Measurements from ENCODE around the gene CEP295NL. TPM values are rescaled to one million over a fixed set of nuclear protein-coding genes. Genes with fewer than 3 reads are reported as not detected.

CEP295NL gene
- total RNA-seq, 1 donor from 2014 or later: 1.6 TPM

DNA sequence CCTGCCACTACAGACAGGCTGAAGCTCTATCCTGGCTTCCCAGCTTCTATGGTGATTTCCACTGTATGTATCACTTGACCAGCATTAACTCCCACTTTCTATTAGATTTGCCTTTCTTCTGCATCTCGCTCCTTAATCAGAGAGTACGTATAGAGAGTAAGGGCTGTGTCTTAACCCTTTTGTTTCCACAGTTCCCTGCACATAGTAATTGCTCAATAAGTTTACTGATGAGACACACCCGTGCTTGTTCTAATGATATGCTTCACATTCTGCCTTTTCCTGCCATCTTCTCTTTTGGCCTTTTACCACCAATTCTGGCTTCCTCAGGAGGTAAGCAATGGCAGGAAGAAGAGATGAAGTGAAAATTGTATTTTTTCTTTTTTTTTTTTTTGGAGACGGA lies 41.8 kb downstream of the CEP295NL start:
- Histone ChIP-seq H3K27ac (ENCODE audit: low read depth, low read length) (peak overlapping the region; percentile 70), H3K27me3 (ENCODE audit: control insufficient read depth in 3 of 3, insufficient read depth in 3 of 3, low read length in 3 of 3) (no peaks in the 10 kb centered on the region), H3K4me3 (ENCODE audit: low read length in 3 of 3) (no peak overlapping the region), H3K9me3 (ENCODE audit: control insufficient read depth in 3 of 3, low read length in 3 of 3) (no peaks in the 10 kb centered on the region), H3K4me1 (ENCODE audit: control insufficient read depth in 3 of 3, insufficient read depth in 3 of 3, low read length in 3 of 3) (peaks cover 6 to 14% (median 12%) of the 10 kb centered on the region in 3 donors), H3K36me3 (ENCODE audit: control insufficient read depth in 3 of 3, insufficient read depth in 3 of 3, low read length in 3 of 3) (peaks cover 0 to 10% (median 0%) of the 10 kb centered on the region in 3 donors), H3K9ac (ENCODE audit: low read depth in 1 of 3, low read length in 3 of 3) (no peak overlapping the region)

DNA sequence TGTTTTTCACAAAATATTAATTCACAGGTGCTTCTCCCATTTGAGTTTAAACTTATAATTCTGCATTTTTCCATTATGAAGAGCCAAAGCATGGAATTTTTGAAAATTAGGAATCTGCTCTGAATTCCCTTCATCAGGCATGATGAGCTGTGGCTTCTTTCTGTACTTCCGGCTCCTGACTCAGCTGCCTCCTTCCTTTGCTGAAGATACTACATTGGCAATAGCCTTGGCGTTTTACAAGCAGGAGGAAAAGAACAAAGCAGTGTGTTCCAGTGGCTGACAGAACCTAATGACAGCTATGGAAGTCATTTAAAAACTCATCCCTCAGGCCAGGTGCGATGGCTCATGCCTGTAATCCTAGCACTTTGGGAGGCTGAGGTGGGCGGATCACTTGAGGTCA lies 44.0 kb downstream of the CEP295NL start:
- no peaks in the 10 kb centered on the region for H3K9me3 ChIP-seq (ENCODE audit: control insufficient read depth in 3 of 3, low read length in 3 of 3)
- no peak overlapping the region for H3K27ac ChIP-seq (ENCODE audit: low read depth, low read length)
- peaks cover 3 to 12% (median 3%) of the 10 kb centered on the region in 3 donors for H3K36me3 ChIP-seq (ENCODE audit: control insufficient read depth in 3 of 3, insufficient read depth in 3 of 3, low read length in 3 of 3)
- H3K4me3 ChIP-seq (ENCODE audit: low read length in 3 of 3): no peak overlapping the region
- no peak overlapping the region for H3K9ac ChIP-seq (ENCODE audit: low read depth in 1 of 3, low read length in 3 of 3)
- peaks cover 3 to 7% (median 5%) of the 10 kb centered on the region in 3 donors for H3K4me1 ChIP-seq (ENCODE audit: control insufficient read depth in 3 of 3, insufficient read depth in 3 of 3, low read length in 3 of 3)
- H3K27me3 ChIP-seq (ENCODE audit: control insufficient read depth in 3 of 3, insufficient read depth in 3 of 3, low read length in 3 of 3): no peaks in the 10 kb centered on the region

DNA sequence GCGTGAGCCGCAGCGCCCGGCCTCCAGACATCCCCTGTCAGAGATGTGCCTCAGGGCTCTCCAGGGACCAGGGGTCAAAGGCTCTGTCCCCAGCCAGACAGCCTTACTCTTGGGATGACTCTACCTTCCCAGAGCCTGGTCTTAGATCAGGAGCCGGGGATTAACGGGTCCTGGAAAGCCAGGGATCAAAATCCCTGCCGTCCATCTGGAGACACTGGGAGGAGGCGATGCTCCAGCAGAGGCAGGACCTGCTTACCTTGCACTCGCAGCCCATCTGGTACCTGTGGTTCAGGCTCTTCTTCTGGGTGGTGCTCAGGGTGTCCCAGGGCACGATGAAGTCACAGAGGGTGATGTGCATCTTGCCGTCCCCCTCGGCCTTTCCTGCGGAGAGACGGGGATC lies 45.7 kb downstream of the CEP295NL start:
- peaks cover 3 to 17% (median 5%) of the 10 kb centered on the region in 3 donors for H3K36me3 ChIP-seq (ENCODE audit: control insufficient read depth in 3 of 3, insufficient read depth in 3 of 3, low read length in 3 of 3)
- no peaks in the 10 kb centered on the region for H3K27me3 ChIP-seq (ENCODE audit: control insufficient read depth in 3 of 3, insufficient read depth in 3 of 3, low read length in 3 of 3)
- H3K27ac ChIP-seq (ENCODE audit: low read depth, low read length): no peak overlapping the region
- no peak overlapping the region for H3K4me3 ChIP-seq (ENCODE audit: low read length in 3 of 3)
- peaks cover 1 to 6% (median 3%) of the 10 kb centered on the region in 3 donors for H3K4me1 ChIP-seq (ENCODE audit: control insufficient read depth in 3 of 3, insufficient read depth in 3 of 3, low read length in 3 of 3)
- H3K9me3 ChIP-seq (ENCODE audit: control insufficient read depth in 3 of 3, low read length in 3 of 3): no peaks in the 10 kb centered on the region
- no peak overlapping the region for H3K9ac ChIP-seq (ENCODE audit: low read depth in 1 of 3, low read length in 3 of 3)

DNA sequence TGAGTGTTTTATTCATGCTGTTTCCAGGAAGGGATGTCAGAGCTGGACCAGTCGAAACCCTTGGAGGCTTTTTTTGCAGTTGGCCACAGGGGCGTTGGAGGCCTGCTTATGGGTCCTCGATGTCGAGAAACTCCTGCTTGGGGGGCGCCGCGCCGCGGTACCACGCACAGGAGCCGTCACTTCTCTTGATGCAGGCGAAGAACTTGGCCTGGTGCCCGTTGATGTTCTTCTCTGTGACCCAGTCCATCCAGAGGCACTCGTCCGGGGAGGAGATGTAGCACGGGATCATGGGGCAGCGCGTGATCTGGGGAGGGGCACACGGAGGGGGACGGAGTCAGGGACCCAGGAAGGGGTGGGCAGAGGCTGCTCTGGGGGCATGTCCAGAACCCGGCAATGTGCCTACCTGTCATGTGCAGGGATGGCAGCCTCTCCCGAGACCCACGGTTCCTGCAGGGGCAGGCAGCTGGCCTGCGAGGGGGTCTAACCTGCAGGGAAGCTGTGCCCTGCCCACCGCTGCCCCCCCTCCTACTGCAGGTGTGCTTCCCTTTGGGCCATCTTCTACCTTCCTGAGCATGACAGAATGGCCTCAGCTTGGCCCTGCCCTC lies 47.3 kb downstream of the CEP295NL start:
- H3K27me3 ChIP-seq (ENCODE audit: control insufficient read depth in 3 of 3, insufficient read depth in 3 of 3, low read length in 3 of 3): no peaks in the 10 kb centered on the region
- no peaks in the 10 kb centered on the region for H3K9me3 ChIP-seq (ENCODE audit: control insufficient read depth in 3 of 3, low read length in 3 of 3)
- H3K9ac ChIP-seq (ENCODE audit: low read depth in 1 of 3, low read length in 3 of 3): no peak overlapping the region
- H3K4me3 ChIP-seq (ENCODE audit: low read length in 3 of 3): no peak overlapping the region
- no peak overlapping the region for H3K27ac ChIP-seq (ENCODE audit: low read depth, low read length)
- H3K4me1 ChIP-seq (ENCODE audit: control insufficient read depth in 3 of 3, insufficient read depth in 3 of 3, low read length in 3 of 3): no peaks in the 10 kb centered on the region
- peaks cover 3 to 17% (median 5%) of the 10 kb centered on the region in 3 donors for H3K36me3 ChIP-seq (ENCODE audit: control insufficient read depth in 3 of 3, insufficient read depth in 3 of 3, low read length in 3 of 3)

DNA sequence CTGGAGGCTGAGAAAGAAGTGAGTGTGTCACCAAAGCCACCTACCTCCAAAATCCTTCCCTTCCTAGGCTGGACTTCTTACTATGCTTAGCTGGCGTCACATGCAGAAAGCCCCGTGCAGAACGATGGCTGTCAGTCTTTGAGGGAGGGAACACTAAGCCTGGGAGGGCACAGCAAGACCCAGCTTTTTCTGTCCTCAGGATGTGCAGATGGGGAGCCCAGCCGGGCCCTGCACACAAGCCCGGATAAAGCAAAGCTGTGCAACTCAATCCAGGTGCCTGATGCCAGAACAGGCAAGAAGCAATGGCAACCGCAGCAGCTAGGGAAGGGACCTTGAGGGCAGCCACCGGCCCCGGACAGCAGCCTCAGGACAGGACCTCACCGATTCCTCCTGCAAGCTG lies 48.5 kb downstream of the CEP295NL start:
- Histone ChIP-seq H3K4me3 (ENCODE audit: low read length in 3 of 3) (no peak overlapping the region), H3K9me3 (ENCODE audit: control insufficient read depth in 3 of 3, low read length in 3 of 3) (no peaks in the 10 kb centered on the region), H3K27me3 (ENCODE audit: control insufficient read depth in 3 of 3, insufficient read depth in 3 of 3, low read length in 3 of 3) (no peaks in the 10 kb centered on the region), H3K36me3 (ENCODE audit: control insufficient read depth in 3 of 3, insufficient read depth in 3 of 3, low read length in 3 of 3) (peaks cover 3 to 17% (median 5%) of the 10 kb centered on the region in 3 donors), H3K4me1 (ENCODE audit: control insufficient read depth in 3 of 3, insufficient read depth in 3 of 3, low read length in 3 of 3) (no peaks in the 10 kb centered on the region), H3K27ac (ENCODE audit: low read depth, low read length) (no peak overlapping the region), H3K9ac (ENCODE audit: low read depth in 1 of 3, low read length in 3 of 3) (no peak overlapping the region)

DNA sequence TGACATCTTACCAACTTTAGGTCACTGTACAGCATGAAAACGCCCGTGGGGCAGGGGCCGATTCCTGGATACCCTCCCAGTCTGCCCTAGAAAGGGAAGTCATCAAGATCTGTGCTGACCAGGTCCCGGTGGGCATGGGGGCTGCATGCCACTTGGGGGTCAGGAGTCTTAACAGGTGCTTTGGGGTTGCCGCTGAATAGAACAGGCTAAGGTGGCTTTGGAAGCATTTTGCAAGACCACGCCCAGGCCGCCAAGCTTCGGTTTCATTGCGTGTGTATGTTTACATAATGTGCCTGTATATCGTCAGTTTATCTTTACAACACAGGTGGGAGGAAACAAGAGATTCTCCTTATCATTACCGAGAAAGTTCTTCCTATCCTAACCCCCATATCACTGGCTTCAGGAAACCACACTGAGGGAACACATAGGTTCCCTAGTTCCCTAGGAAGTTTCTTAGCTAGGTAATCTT lies 49.0 kb downstream of the CEP295NL start:
- Histone ChIP-seq H3K9me3 (ENCODE audit: control insufficient read depth in 3 of 3, low read length in 3 of 3) (no peaks in the 10 kb centered on the region), H3K27me3 (ENCODE audit: control insufficient read depth in 3 of 3, insufficient read depth in 3 of 3, low read length in 3 of 3) (no peaks in the 10 kb centered on the region), H3K27ac (ENCODE audit: low read depth, low read length) (no peak overlapping the region), H3K4me3 (ENCODE audit: low read length in 3 of 3) (no peak overlapping the region), H3K4me1 (ENCODE audit: control insufficient read depth in 3 of 3, insufficient read depth in 3 of 3, low read length in 3 of 3) (no peaks in the 10 kb centered on the region), H3K9ac (ENCODE audit: low read depth in 1 of 3, low read length in 3 of 3) (no peak overlapping the region), H3K36me3 (ENCODE audit: control insufficient read depth in 3 of 3, insufficient read depth in 3 of 3, low read length in 3 of 3) (peaks cover 3 to 17% (median 5%) of the 10 kb centered on the region in 3 donors)

DNA sequence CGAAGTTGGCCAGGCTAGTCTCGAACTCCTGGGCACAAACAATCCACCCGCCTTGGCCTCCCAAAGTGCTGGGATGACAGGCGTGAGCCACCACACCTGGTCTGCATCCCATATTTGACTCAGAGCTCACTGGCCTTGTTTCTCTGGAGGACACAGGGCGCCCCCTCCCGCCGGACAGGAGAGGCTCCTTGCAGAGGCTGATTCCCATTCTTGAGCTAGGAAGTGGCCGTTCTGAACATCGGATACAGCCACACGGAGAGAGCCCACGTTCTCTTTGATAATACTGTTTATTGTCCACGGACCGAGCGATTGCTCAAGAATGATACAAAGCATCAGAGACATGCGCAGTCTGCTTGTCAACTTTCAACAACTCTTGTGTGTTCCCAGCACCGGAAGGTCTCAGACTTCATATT lies 50.3 kb downstream of the CEP295NL start:
- no peak overlapping the region for H3K9ac ChIP-seq (ENCODE audit: low read depth in 1 of 3, low read length in 3 of 3)
- no peak overlapping the region for H3K4me3 ChIP-seq (ENCODE audit: low read length in 3 of 3)
- no peak overlapping the region for H3K27ac ChIP-seq (ENCODE audit: low read depth, low read length)
- no peaks in the 10 kb centered on the region for H3K9me3 ChIP-seq (ENCODE audit: control insufficient read depth in 3 of 3, low read length in 3 of 3)
- peaks cover 3 to 17% (median 5%) of the 10 kb centered on the region in 3 donors for H3K36me3 ChIP-seq (ENCODE audit: control insufficient read depth in 3 of 3, insufficient read depth in 3 of 3, low read length in 3 of 3)
- H3K27me3 ChIP-seq (ENCODE audit: control insufficient read depth in 3 of 3, insufficient read depth in 3 of 3, low read length in 3 of 3): no peaks in the 10 kb centered on the region
- no peaks in the 10 kb centered on the region for H3K4me1 ChIP-seq (ENCODE audit: control insufficient read depth in 3 of 3, insufficient read depth in 3 of 3, low read length in 3 of 3)

DNA sequence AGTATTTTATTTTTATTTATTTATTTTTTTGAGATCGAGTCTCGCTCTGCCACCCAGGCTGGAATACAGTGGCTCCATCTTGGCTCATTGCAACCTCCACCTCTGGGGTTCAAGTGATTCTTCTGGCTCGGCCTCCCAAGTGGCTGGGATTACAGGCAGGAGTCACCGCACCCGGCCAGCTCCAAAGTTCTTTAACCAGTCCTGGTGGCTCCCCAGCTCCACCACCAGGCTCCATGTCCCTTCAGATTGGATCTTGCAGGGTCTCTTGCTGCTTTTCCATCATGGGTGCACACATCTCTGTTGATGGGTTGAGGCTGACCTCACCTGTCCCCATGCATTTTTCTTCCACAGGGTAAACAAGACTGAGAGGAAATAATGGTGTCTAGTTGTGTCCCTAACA lies 54.0 kb downstream of the CEP295NL start:
- H3K9ac ChIP-seq (ENCODE audit: low read depth in 1 of 3, low read length in 3 of 3): no peak overlapping the region
- H3K27ac ChIP-seq (ENCODE audit: low read depth, low read length): no peak overlapping the region
- no peak overlapping the region for H3K4me3 ChIP-seq (ENCODE audit: low read length in 3 of 3)
- H3K4me1 ChIP-seq (ENCODE audit: control insufficient read depth in 3 of 3, insufficient read depth in 3 of 3, low read length in 3 of 3): no peaks in the 10 kb centered on the region
- H3K9me3 ChIP-seq (ENCODE audit: control insufficient read depth in 3 of 3, low read length in 3 of 3): no peaks in the 10 kb centered on the region
- H3K36me3 ChIP-seq (ENCODE audit: control insufficient read depth in 3 of 3, insufficient read depth in 3 of 3, low read length in 3 of 3): peaks cover 0 to 6% (median 2%) of the 10 kb centered on the region in 3 donors
- no peaks in the 10 kb centered on the region for H3K27me3 ChIP-seq (ENCODE audit: control insufficient read depth in 3 of 3, insufficient read depth in 3 of 3, low read length in 3 of 3)

DNA sequence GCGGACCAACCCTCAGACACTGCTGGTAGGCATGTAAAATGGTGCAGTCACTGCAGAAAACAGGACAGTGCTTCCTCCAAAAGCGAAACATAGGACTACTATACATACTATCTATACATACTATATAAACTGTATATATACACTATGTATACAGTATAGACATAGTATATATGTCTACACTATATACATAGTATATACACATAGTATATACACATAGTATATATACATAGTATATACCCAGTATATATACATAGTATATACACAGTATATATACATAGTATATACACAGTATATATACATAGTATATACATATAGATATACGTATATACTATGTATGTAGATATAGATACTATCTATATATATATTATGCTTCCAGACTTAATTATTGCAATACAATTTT lies 55.9 kb downstream of the CEP295NL start:
- Histone ChIP-seq H3K4me3 (ENCODE audit: low read length in 3 of 3) (no peak overlapping the region), H3K9ac (ENCODE audit: low read depth in 1 of 3, low read length in 3 of 3) (no peak overlapping the region), H3K9me3 (ENCODE audit: control insufficient read depth in 3 of 3, low read length in 3 of 3) (no peaks in the 10 kb centered on the region), H3K27me3 (ENCODE audit: control insufficient read depth in 3 of 3, insufficient read depth in 3 of 3, low read length in 3 of 3) (no peaks in the 10 kb centered on the region), H3K27ac (ENCODE audit: low read depth, low read length) (no peak overlapping the region), H3K4me1 (ENCODE audit: control insufficient read depth in 3 of 3, insufficient read depth in 3 of 3, low read length in 3 of 3) (no peaks in the 10 kb centered on the region), H3K36me3 (ENCODE audit: control insufficient read depth in 3 of 3, insufficient read depth in 3 of 3, low read length in 3 of 3) (no peaks in the 10 kb centered on the region)

DNA sequence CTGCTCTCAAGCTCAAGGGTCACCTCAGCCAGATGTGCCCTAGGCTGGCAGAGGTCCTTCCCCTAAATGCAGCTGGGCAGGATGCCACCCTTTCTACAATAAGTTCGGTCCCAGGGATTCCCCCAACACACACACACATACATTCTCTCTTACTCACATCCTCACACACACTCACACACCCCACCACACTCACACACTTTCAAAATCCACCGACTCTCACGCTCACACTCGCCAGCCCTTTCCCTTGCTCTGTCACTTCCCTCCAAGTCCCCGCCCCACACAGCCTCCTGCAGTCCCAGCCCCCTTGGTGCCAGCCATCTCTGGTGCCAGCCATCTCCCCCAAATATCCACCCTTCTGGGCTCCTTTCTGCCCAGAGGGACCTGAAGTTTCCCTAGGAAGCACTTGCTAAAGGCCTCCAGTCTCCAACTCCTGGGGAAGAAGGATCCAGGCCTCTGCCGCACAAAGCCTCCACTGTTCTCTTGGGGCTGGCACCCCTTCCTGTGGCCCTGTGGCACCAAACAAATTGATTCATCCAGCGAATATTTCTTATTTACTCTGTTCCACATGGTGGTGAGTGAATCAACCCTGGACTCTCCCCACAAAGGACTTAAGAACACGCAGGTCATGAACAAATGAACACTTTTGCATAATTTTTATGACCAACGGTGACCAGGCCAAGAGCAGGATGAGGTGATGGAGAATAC lies 58.5 kb downstream of the CEP295NL start:
- no peaks in the 10 kb centered on the region for H3K36me3 ChIP-seq (ENCODE audit: control insufficient read depth in 3 of 3, insufficient read depth in 3 of 3, low read length in 3 of 3)
- no peak overlapping the region for H3K9ac ChIP-seq (ENCODE audit: low read depth in 1 of 3, low read length in 3 of 3)
- H3K4me3 ChIP-seq (ENCODE audit: low read length in 3 of 3): no peak overlapping the region
- H3K4me1 ChIP-seq (ENCODE audit: control insufficient read depth in 3 of 3, insufficient read depth in 3 of 3, low read length in 3 of 3): peaks cover 9 to 10% (median 9%) of the 10 kb centered on the region in 3 donors
- no peaks in the 10 kb centered on the region for H3K9me3 ChIP-seq (ENCODE audit: control insufficient read depth in 3 of 3, low read length in 3 of 3)
- no peaks in the 10 kb centered on the region for H3K27me3 ChIP-seq (ENCODE audit: control insufficient read depth in 3 of 3, insufficient read depth in 3 of 3, low read length in 3 of 3)
- no peak overlapping the region for H3K27ac ChIP-seq (ENCODE audit: low read depth, low read length)
